RPMI8226 (cell line): ENCODE data around the gene TGM5.
"Not testable (repeated sequence)": the region's sequence is repeated elsewhere in the genome, so short reads cannot be mapped to it uniquely, and the experiment has no call there.

Source experiments
- DNase-seq: peaks from one replicate; pipeline ENCODE4 v3.0.0-alpha.2; 2015

TGM5 gene

DNA sequence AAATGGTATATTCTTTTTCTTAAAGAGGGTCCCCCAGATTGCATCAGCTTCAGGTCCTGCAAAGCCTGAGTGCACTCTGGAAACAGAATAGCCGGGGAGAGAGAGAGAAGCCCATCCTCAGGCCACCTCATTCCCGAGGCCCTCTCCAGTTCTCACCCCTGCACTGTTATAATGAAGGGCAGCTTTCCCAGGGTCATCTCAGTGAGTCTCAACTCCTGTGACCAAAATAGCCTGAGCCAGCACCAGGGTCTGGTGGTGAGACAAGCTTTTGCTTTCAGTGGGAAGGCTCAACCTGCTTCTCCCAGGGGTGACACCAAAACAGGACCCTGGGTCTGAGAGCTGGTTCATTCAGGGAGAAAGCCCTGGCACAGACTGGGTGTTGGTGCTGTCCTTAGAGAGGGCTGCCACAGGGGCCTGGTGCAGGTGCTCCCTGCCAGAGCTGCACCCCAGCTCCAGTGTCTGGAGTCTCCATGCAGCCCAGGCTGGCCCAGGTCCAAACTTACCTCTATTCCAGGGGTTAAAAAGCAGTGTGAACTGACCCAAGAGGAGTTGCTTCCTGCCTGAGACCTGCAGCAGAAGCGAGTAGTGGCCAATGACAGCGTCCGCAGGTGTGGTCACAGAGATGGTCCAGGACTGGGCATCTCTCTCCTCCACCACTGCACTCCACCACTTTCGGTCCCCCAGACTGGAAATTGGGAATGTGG, 52.0 kb downstream of the TGM5 start:
- DNase-seq = no peak

GRCh38 chr15:43214169-43214568, 52.6 kb downstream of the TGM5 start:
- DNase-seq = no peak

- no peak for DNase-seq
Measured at GRCh38 chr15:43213466-43213865, 53.3 kb downstream of the TGM5 start.

DNA sequence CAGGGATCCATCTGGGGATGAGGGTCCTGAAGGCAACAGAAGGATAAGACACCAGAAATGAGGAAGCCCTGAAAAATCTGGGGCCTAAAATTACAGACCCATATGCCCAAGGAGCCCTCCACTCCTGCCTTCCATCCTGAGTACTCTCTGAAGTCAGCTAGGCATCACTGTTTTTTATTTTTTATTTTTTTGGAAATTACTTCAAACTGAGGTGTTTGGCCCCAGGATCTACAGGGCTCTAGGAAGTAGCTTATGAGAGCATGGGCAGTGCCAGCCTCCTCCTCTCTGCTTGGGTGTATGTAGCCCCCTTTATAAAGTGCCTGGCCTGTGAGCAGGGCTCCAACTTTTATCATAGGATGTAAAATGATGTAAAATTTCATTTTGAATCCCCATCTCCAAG, 53.8 kb downstream of the TGM5 start:
- DNase-seq = no peak

DNA sequence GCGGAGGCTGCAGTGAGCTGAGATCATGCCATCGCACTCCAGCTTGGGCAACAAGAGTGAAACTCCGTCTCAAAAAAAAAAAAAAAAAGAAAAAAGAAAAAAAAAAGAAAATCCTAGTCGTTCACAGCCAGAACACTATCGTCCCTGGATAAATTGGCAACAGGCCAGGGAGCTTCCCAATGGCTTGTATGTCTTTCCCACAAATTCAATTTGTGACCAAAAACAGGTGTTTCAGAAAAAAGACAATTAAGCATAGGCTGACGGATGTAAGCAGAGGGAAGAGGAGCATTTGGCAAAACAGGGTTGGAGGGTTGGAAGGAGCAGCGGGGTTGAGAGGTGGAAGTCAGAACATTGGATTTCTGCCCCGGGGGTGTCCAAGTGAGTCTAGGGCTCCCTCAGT, 54.4 kb downstream of the TGM5 start:
- DNase-seq = no peak

DNA sequence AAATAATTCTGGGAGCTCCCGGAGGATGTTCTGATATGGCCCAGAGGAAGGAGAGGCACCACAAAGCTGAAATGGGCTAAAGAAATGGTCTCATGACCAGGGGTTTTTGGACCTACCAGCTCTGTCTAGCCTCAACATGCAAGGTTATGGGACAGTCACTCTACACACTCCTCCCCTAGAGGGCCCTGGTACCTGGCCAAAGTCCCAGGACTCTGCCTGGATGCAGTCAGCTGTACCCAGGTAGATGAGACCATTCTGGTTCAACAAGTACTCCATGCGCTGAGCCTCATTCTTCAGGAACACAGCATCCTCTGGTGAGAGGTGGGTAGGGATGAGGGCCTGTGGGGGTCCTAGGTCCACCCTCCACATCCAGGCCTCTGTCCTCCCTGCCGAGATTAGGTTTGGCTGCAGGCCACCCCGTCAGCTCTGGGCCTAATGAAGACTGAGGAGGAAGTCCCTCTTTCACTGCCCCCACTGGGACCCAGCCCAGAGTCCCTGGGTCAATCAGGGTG, 55.4 kb downstream of the TGM5 start:
- DNase-seq = no peak

GRCh38 chr15:43210807-43211206, 55.9 kb downstream of the TGM5 start:
- DNase-seq = no peak

GRCh38 chr15:43210172-43210745, 56.5 kb downstream of the TGM5 start:
- no peak for DNase-seq

DNA sequence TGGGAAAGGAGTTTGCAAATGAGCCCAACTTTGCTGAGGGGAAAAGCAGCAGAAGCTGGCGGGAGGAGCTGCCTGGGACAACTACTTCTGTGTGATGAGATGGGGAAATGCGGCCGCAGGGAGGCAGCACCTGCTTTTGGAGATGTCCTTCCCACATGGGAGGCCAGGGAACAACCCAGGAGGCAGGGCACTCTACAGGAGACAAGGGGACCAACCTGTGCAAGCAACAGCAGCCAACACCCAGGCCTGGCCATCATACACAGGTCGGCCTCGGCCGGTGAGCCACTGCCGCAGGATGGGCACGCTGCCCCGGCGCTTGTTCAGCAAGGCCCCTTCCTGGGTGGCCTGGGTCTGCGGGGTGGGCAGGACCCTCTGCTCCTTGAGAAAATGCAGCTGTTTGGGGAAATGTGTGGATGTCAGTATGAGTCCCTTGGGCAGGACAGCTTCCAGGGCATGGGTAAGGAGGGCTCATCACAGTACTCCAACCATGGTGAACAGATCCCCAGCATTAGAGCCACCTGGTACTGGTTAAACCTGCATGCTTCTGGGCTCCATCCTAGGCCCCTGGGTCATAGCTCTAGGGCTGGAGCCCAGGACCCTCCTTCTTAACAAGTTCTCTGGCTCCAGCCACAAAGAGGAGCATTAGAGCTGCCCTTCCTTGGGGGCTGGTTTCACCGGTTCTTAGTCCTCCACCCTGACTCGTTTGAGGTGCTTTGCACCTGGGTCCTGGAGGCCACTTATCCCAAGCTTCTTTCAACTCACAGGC, 57.5 kb downstream of the TGM5 start:
- DNase-seq = no peak

DNA sequence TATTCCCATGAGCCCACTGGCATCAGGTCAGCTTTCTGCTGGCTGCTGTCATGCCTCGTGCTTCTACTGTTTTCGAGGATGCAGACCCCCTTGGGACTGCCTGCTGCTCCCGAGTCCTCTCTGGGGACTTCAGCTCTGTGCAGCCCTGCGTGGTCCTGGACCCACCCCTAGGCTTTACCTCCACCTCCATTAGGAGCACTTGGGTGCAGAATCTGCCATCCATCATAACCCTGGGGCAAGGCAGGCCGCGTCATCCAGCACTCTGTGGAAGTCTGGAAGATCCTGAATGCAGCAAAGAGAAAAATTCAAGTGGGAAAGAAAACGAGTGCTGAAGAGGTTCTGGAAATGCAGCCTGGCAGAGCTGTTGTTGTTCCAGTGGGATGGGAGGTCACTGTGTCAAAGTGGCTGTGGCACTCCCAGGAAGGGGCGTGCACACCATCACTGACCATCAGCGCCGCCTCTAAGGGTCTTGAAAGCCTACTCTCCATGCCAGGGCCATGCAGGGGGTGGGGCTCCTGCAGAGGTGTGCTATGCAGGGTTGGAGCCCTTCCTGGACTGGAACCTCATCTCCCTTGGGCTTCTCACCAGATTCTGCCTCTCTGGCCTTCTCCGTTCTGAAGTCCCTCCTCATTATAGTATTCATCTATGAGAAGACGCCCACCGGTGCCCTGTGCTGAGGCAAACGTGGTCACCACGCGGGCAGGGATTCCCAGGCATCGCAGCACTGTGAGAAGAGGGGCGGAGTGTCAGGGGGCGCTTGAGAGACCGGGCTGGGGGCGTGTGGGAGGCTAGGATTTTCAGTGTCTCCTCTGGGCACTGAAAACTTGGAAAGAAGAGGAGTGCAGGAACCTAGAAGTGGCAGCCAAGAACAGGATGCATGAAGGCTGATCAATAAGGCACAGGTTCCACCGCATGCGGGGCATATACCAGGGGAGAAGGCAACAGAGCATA, 58.4 kb downstream of the TGM5 start:
- no peak for DNase-seq

DNA sequence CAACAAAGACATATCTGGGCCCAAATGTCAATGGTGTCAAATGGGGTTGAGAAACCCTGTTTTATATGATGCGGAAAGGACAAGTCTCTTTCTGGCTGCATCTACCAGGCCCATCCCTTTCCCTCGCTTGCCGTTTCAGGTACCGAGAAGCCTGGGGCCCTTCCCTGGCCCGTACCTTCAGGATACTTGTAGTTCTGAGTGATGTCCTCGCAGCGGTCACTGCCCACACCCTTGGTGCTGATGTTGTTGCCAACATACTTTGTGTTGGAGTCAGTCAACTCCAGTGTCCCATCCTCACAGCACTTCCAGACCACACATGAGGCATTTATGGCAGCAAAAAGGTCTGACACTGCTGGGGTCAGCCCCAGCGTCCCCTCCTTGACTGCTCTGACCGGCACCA, 59.7 kb downstream of the TGM5 start:
- no peak for DNase-seq

DNA sequence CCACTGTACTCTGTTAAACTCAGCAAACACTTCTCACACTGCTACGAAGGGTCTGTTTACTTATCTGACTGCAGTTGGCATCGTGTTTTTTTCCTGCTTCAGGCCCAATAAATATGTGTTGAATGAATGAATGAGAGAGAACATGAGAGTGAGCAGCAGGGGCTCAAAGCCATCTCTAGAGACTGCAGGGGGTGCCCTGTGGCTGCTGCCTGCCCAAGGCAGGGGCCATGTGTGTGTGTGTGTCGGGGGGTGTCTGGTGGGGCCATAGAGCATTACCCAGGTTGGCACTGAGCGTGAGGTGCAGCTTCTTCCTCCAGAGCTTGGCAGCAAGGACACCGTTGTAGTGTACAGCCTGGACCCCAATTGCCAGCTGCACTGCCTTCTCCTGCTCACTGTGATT, 60.7 kb downstream of the TGM5 start:
- DNase-seq = no peak

- DNase-seq = peak; percentile 43
Measured at GRCh38 chr15:43204016-43204901, 62.5 kb downstream of the TGM5 start.

DNA sequence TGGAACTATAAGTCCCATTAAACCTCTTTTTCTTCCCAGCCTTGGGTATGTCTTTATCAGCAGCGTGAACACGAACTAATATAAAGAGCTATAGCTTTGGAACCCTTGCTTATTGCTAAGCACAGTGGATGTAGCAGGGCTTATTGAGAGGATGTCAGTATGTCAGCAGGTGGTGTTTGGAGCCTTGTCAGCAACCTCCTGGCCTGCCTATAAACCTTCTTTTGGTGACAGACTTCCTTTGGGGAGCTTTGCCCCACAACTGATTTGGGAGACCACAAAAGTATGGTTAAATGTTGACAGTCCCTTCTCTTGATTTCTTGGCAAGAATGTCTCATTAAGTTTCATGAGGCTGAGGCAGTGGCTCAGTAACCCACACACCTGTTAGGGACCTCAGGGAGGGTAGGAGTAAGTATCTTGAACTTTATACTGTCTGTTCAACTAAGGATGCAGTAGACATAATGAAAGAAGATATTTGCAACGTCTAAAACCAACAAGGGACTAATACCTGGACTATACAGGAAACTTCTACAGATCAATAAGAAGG, 66.7 kb downstream of the TGM5 start:
- no peak for DNase-seq

DNA sequence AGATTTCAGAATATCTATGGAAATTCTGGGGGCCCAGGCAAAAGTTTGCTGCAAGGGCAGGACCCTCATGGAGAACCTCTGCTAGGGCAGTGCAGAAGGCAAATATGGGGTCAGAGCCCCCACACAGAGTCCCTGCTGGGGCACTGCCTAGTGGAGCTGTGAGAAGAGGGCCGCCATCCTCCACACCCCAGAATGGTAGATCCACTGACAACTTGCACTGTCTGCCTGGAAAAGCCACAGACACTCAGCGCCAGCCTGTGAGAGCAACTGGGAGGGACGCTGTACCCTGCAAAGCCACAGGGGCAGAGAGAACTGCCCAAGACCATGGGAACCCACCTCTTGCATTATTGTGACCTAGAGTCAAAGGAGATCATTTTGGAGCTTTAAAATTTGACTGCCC, 67.7 kb downstream of the TGM5 start:
- no peak for DNase-seq

GRCh38 chr15:43198556-43198955, 68.2 kb downstream of the TGM5 start:
- not testable (repeated sequence) for DNase-seq

- DNase-seq = not testable (repeated sequence)
Measured at GRCh38 chr15:43197773-43198172, 69.0 kb downstream of the TGM5 start.

GRCh38 chr15:43196760-43197548, 69.8 kb downstream of the TGM5 start:
- DNase-seq = no peak

DNA sequence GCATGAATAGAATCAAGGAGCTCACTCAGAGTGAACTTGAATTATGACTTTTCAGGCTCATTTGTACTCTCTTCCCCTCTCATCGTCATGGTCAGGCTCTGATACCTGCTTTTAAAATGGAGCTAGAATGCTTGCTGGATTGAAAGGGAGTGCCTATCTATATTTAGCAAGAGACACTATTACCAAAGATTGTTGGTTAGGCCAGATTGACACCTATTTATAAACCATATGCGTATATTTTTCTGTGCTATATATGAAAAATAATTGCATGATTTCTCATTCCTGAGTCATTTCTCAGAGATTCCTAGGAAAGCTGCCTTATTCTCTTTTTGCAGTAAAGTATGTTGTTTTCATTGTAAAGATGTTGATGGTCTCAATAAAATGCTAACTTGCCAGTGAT, 71.9 kb downstream of the TGM5 start:
- no peak for DNase-seq

DNA sequence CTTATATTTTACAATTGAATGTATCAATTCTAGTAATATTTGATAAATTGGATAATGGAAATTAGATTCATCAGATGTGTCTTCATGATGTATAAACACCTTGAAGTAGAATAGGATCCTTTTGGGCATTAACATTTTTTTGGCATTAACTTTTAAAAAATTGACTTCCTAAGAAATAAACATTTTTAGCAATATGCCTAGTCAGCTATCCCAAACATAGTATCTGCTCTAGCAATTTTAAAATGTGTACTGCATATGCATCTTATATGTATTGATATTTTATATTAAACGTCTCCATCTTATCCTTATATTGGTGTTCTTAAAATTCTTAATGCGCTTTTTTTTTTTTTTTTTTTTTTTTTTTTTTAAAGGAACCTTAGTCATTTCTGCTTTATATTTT, 73.0 kb downstream of the TGM5 start:
- no peak for DNase-seq

- no peak for DNase-seq
Measured at GRCh38 chr15:43190178-43190577, 76.5 kb downstream of the TGM5 start.
